PC-9 (cell line): Measurements from ENCODE around the gene ETV7. TPM values are rescaled to one million over a fixed set of nuclear protein-coding genes. Genes with fewer than 3 reads are reported as not detected.

Experiments used
- BruUV-seq: library from RNA; stranded (reverse); fragments of 400-500 nt; replicated peaks from 2 replicates; lab custom pipeline; 2021; lab: Mats Ljungman, UMichigan
- CTCF ChIA-PET: fragments of 300-600 bp; sonication (Branson Sonifier 250); formaldehyde crosslinking; loops from one replicate; lab custom pipeline; 2022; ENCODE audit warnings: antibody characterized with exemption; lab: Charles Lee
- POLR2A ChIA-PET: fragments of 300-600 bp; sonication (Branson Sonifier 250); formaldehyde crosslinking; loops from one replicate; lab custom pipeline; 2022; ENCODE audit warnings: antibody characterized with exemption; ENCODE audit not compliant: unreplicated experiment; lab: Charles Lee
- DNase-seq, 2 experiments: peaks; one replicate each; pipeline versions ENCODE4 v3.0.0 to v3.0.0-alpha.2; 2015 to 2022; ENCODE audit warnings: mixed read lengths in 1 of 2
- H2AFZ ChIP-seq: fragments of 200-600 bp; sonication (generic); 2 replicates; pipeline ENCODE4 v1.8.1; 2017; ENCODE audit warnings: antibody characterized with exemption
- H3F3A ChIP-seq: fragments of 200-600 bp; sonication (generic); 2 replicates; pipeline ENCODE4 v1.8.1; 2017; ENCODE audit warnings: antibody characterized with exemption, mild to moderate bottlenecking, low read depth; ENCODE audit not compliant: insufficient read depth
- H3K27ac ChIP-seq: fragments of 200-600 bp; sonication (generic); 2 replicates; pipeline ENCODE4 v1.6.1; 2016; ENCODE audit warnings: mixed run types
- H3K27me3 ChIP-seq: fragments of 200-600 bp; sonication (generic); 2 replicates; pipeline ENCODE4 v1.6.1; 2016; ENCODE audit warnings: low read depth, mixed run types; ENCODE audit not compliant: insufficient read depth
- H3K36me3 ChIP-seq: fragments of 200-600 bp; sonication (generic); 2 replicates; pipeline ENCODE4 v1.6.1; 2016; ENCODE audit warnings: low read depth, mixed run types
- H3K4me1 ChIP-seq: fragments of 200-600 bp; sonication (generic); replicated peaks from 2 replicates; pipeline ENCODE4 v1.6.1; 2016; ENCODE audit warnings: mixed run types; ENCODE audit not compliant: insufficient read depth
- H3K4me2 ChIP-seq: fragments of 200-600 bp; sonication (generic); 2 replicates; pipeline ENCODE4 v1.6.1; 2017; ENCODE audit warnings: mixed run types
- H3K4me3 ChIP-seq: fragments of 200-600 bp; sonication (generic); 2 replicates; pipeline ENCODE4 v1.6.1; 2016; ENCODE audit warnings: mixed run types
- H3K79me2 ChIP-seq: fragments of 200-600 bp; sonication (generic); 2 replicates; pipeline ENCODE4 v1.6.1; 2017; ENCODE audit warnings: low read depth, mixed run types
- H3K9me2 ChIP-seq: fragments of 200-600 bp; sonication (generic); 2 replicates; pipeline ENCODE4 v1.8.1; 2017; ENCODE audit warnings: mild to moderate bottlenecking; ENCODE audit not compliant: insufficient read depth
- H3K9me3 ChIP-seq: fragments of 200-600 bp; sonication (generic); 2 replicates; pipeline ENCODE4 v1.8.1; 2016; ENCODE audit warnings: low read depth; ENCODE audit not compliant: insufficient read depth
- H4K20me1 ChIP-seq: fragments of 200-600 bp; sonication (generic); 2 replicates; pipeline ENCODE4 v1.8.1; 2017; ENCODE audit not compliant: insufficient read depth
- EZH2 ChIP-seq: fragments of 200-600 bp; sonication (generic); IDR thresholded peaks from 2 replicates; pipeline ENCODE4 v1.8.0; 2017; ENCODE audit warnings: antibody characterized with exemption, low read depth
- intact Hi-C: fragments of 100-400 bp; cut with micrococcal nuclease; formaldehyde crosslinking; loops from one replicate; pipeline ENCODE4 v1.10.0; 2022; ENCODE audit not compliant: unreplicated experiment
- total RNA-seq: library from RNA; stranded (reverse); gene quantifications from 2 replicates; pipeline ENCODE4 v1.2.3, GENCODE V29; 2021
- TF ChIP-seq, protein P1 (sequence below): fragments of 200-600 bp; sonication (generic); conservative IDR thresholded peaks from 2 replicates; pipeline ENCODE4 v1.6.1; 2017; ENCODE audit warnings: mixed run types, antibody characterized with exemption, mild to moderate bottlenecking, moderate library complexity

ETV7 gene
- total RNA-seq, 1 experiment from 2014 or later = 0.57 TPM

DNA sequence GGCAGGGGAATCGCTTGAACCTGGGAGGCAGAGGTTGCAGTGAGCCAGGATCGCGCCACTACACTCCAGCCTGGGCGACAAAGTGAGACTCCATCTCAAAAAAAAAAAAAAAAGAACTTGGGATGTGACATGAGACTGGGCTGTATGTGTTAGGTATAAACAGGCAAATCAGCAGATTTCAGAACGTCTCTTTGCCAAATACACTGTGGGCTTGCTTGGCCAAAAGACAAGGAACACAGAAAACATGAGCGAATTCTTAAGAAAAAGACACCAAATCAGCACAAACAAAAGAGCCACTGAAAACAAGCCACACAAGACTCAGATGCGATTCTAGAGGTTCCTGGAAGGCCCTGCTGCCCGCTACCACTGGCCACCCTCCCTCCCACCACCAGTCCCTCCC, 12.5 kb downstream of the ETV7 start:
- H3K4me2 ChIP-seq = no peak overlapping the region
- ChIA-PET POLR2A (no interaction called here), CTCF (no interaction called here)
- H3K36me3 ChIP-seq = no peaks in the 10 kb centered on the region
- H3F3A ChIP-seq = peaks cover 11% of the 10 kb centered on the region; the same call in 1 of the 2 replicates
- no peak for DNase-seq
- no TSS peak for BruUV-seq
- H2AFZ ChIP-seq = no peak overlapping the region
- no peaks in the 10 kb centered on the region for H3K9me2 ChIP-seq
- no peaks in the 10 kb centered on the region for H3K9me3 ChIP-seq
- H3K79me2 ChIP-seq = no peaks in the 10 kb centered on the region
- no peak overlapping the region for H3K4me3 ChIP-seq
- no peaks in the 10 kb centered on the region for H4K20me1 ChIP-seq
- H3K27me3 ChIP-seq = no peaks in the 10 kb centered on the region
- TF ChIP-seq, protein P1, sequence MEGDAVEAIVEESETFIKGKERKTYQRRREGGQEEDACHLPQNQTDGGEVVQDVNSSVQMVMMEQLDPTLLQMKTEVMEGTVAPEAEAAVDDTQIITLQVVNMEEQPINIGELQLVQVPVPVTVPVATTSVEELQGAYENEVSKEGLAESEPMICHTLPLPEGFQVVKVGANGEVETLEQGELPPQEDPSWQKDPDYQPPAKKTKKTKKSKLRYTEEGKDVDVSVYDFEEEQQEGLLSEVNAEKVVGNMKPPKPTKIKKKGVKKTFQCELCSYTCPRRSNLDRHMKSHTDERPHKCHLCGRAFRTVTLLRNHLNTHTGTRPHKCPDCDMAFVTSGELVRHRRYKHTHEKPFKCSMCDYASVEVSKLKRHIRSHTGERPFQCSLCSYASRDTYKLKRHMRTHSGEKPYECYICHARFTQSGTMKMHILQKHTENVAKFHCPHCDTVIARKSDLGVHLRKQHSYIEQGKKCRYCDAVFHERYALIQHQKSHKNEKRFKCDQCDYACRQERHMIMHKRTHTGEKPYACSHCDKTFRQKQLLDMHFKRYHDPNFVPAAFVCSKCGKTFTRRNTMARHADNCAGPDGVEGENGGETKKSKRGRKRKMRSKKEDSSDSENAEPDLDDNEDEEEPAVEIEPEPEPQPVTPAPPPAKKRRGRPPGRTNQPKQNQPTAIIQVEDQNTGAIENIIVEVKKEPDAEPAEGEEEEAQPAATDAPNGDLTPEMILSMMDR = no peak
- TF ChIP-seq EZH2 = no peak
- H3K27ac ChIP-seq = no peak overlapping the region
- peaks cover 14% of the 10 kb centered on the region for H3K4me1 ChIP-seq
- intact Hi-C loops = no loop called here

DNA sequence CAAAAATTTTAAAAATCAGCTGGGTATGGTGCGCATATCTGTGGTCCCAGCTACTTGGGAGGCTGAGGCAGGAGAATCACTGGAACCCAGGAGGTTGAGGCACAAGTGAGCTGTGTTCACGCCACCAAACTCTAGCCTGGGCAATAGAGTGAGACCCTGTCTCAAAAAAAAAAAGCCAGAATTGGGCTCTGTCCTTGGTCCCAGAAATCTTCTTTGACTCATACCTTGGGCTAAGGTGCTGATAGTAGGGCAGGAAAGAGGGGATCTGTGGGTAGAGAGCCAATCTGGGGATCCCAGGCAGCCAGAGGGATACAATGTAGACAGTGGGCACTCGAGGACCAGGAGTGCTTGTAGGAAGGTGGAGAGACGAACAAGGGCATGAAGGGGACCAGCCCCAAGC, 13.3 kb downstream of the ETV7 start:
- no peak for DNase-seq
- ChIA-PET CTCF (no interaction called here), POLR2A (interaction anchor here (0.7 kb wide), 1 partner anchor 559 kb away, joined by 6 read pairs; no protein-coding TSS in a partner anchor)
- H3K27ac ChIP-seq = no peak overlapping the region
- no peaks in the 10 kb centered on the region for H4K20me1 ChIP-seq
- H2AFZ ChIP-seq = no peak overlapping the region
- no peak overlapping the region for H3K4me3 ChIP-seq
- H3K4me2 ChIP-seq = 0 out of 2 replicates have a peak overlapping the region, but pooled peaks have one; percentile 2
- peaks cover 22% of the 10 kb centered on the region for H3K4me1 ChIP-seq
- H3K79me2 ChIP-seq = no peaks in the 10 kb centered on the region
- BruUV-seq = no TSS peak
- intact Hi-C loops = no loop called here
- H3K9me3 ChIP-seq = no peaks in the 10 kb centered on the region
- H3F3A ChIP-seq = peaks cover 18% of the 10 kb centered on the region; the same call in 1 of the 2 replicates
- no peak for TF ChIP-seq EZH2
- TF ChIP-seq, protein P1 = no peak
- no peaks in the 10 kb centered on the region for H3K27me3 ChIP-seq
- H3K36me3 ChIP-seq = no peaks in the 10 kb centered on the region
- no peaks in the 10 kb centered on the region for H3K9me2 ChIP-seq

DNA sequence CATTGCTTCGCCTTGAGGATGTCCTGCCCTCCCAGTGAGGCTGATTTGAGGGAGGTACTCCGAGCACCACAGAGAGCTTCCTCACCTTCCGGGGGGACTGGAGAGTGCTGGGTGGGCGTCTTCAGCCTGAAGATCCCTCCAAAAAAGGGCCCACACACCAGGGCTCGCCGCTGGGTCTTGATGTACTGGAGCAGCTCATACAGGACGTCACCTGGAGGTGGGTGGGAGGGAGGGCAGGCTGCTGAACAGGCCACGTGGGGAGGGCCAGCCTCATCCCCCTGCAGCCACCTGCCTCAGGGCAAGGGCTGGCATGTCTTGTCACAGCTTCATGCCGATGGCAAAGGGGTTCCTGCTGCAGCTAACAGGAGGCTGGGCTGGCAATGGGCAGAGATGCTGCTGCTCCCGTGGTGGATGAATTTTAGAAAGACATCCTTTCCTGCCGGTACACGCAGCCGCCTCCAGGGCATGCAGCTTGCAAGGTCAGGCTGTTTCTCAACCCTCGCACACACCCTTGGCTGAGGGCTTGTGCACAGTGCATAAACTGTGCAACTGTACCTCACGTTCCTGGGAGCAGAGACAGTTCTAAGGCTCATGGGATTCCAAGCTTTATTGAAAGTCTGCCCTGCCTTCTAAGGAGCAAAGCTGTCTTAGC, 14.0 kb downstream of the ETV7 start:
- Histone ChIP-seq H3K27ac (no peak overlapping the region), H3K4me2 (0 out of 2 replicates have a peak overlapping the region, but pooled peaks have one; percentile 2), H3K9me3 (no peaks in the 10 kb centered on the region), H3K9me2 (no peaks in the 10 kb centered on the region), H3F3A (peaks cover 22% of the 10 kb centered on the region), H4K20me1 (no peaks in the 10 kb centered on the region), H3K27me3 (no peaks in the 10 kb centered on the region), H3K36me3 (no peaks in the 10 kb centered on the region), H3K4me3 (no peak overlapping the region), H3K79me2 (no peaks in the 10 kb centered on the region), H2AFZ (no peak overlapping the region), H3K4me1 (peaks cover 26% of the 10 kb centered on the region)
- peak in 1 of 2 experiments; percentile 13 for DNase-seq
- no TSS peak for BruUV-seq
- POLR2A ChIA-PET = interaction anchor here (0.7 kb wide), 1 partner anchor 559 kb away, joined by 6 read pairs; no protein-coding TSS in a partner anchor
- intact Hi-C loops = no loop called here
- TF ChIP-seq, protein P1 = no peak
- TF ChIP-seq EZH2 = no peak
- CTCF ChIA-PET = no interaction called here
